Colonic mucosa (tissue), 4 donors: ENCODE results near the gene POLQ. TPM values are rescaled to one million over a fixed set of nuclear protein-coding genes. Genes with fewer than 3 reads are reported as not detected.

ENCODE experiments used
- DNase-seq: peaks from one replicate; pipeline ENCODE4 v3.0.0-alpha.2; 2020
- H3K27ac ChIP-seq: fragments of 200-600 bp; one replicate; pipeline ENCODE4 v1.8.0; 2021
- H3K27me3 ChIP-seq: fragments of 200-600 bp; one replicate; pipeline ENCODE4 v1.8.0; 2021
- H3K36me3 ChIP-seq: fragments of 200-600 bp; one replicate; pipeline ENCODE4 v1.8.0; 2021
- H3K4me1 ChIP-seq: fragments of 200-600 bp; one replicate; pipeline ENCODE4 v1.8.0; 2021; ENCODE audit warnings: mild to moderate bottlenecking
- H3K4me3 ChIP-seq: fragments of 200-600 bp; one replicate; pipeline ENCODE4 v1.8.0; 2021
- H3K9ac ChIP-seq, 2 donors: one replicate each; pipeline ENCODE4 v1.7.0; 2013; ENCODE audit warnings: control low read depth in 2 of 2, low read depth in 2 of 2, low read length in 2 of 2
- H3K9me3 ChIP-seq: fragments of 200-600 bp; one replicate; pipeline ENCODE4 v1.8.0; 2021
- CTCF ChIP-seq: fragments of 200-600 bp; IDR thresholded peaks from one replicate; pipeline ENCODE4 v1.8.0; 2022; ENCODE audit warnings: antibody characterized with exemption, mild to moderate bottlenecking
- intact Hi-C: fragments of 100-400 bp; cut with DNase I; formaldehyde crosslinking; loops from one replicate; pipeline ENCODE4 v1.14.1; 2022
- total RNA-seq, 2 donors: library from RNA; stranded (reverse); fragmentation: NEBNext Ultra II Directional in 1 of 2; extraction: Animal tissue kit (Norgen Biotek cat#: 25700) in 1 of 2; gene quantifications; one replicate each; pipeline ENCODE4 v1.2.1, GENCODE V29; 2021
- donor health status: healthy.
- donor health status: DM: no; HTN: no; CAD: no.
- donor health status: DM: no; HTN: no; CAD: no.

POLQ gene
- total RNA-seq, 2 donors from 2014 or later = 2.9 to 12.5 TPM

GRCh38 chr3:121493431-121493830 lies 52.4 kb downstream of the POLQ start:
- no peak for DNase-seq
- Histone ChIP-seq H3K9me3 (no peaks in the 10 kb centered on the region), H3K9ac (no peak overlapping the region), H3K27me3 (no peaks in the 10 kb centered on the region), H3K4me3 (no peak overlapping the region), H3K36me3 (no peaks in the 10 kb centered on the region), H3K4me1 (no peaks in the 10 kb centered on the region), H3K27ac (no peak overlapping the region)
- TF ChIP-seq CTCF = no peak
- intact Hi-C loops = no loop called here

GRCh38 chr3:121491683-121492320 lies 54.0 kb downstream of the POLQ start:
- Histone ChIP-seq H3K27ac (no peak overlapping the region), H3K4me3 (no peak overlapping the region), H3K4me1 (no peaks in the 10 kb centered on the region), H3K27me3 (no peaks in the 10 kb centered on the region), H3K36me3 (no peaks in the 10 kb centered on the region), H3K9ac (no peak overlapping the region), H3K9me3 (no peaks in the 10 kb centered on the region)
- intact Hi-C loops = no loop called here
- no peak for DNase-seq
- TF ChIP-seq CTCF = no peak

- intact Hi-C loops = no loop called here
- no peak for DNase-seq
- TF ChIP-seq CTCF = no peak
- H3K4me3 ChIP-seq = no peak overlapping the region
- H3K9ac ChIP-seq = no peak overlapping the region
- H3K27ac ChIP-seq = no peak overlapping the region
- H3K9me3 ChIP-seq = no peaks in the 10 kb centered on the region
- H3K4me1 ChIP-seq = no peaks in the 10 kb centered on the region
- no peaks in the 10 kb centered on the region for H3K36me3 ChIP-seq
- H3K27me3 ChIP-seq = no peaks in the 10 kb centered on the region
Measured at GRCh38 chr3:121490161-121490560, 55.6 kb downstream of the POLQ start.

GRCh38 chr3:121488628-121489027 lies 57.2 kb downstream of the POLQ start:
- H3K9ac ChIP-seq = no peak overlapping the region
- no peaks in the 10 kb centered on the region for H3K36me3 ChIP-seq
- no peak for TF ChIP-seq CTCF

GRCh38 chr3:121483290-121483689 lies 62.5 kb downstream of the POLQ start:
- Histone ChIP-seq H3K4me1 (no peaks in the 10 kb centered on the region), H3K9ac (no peak overlapping the region), H3K4me3 (no peak overlapping the region), H3K27ac (no peak overlapping the region), H3K36me3 (no peaks in the 10 kb centered on the region), H3K27me3 (no peaks in the 10 kb centered on the region), H3K9me3 (no peaks in the 10 kb centered on the region)
- intact Hi-C loops = no loop called here
- no peak for DNase-seq
- TF ChIP-seq CTCF = no peak

More at GRCh38 chr3:121488628-121489027, 57.2 kb downstream of the POLQ start:
- no peaks in the 10 kb centered on the region for H3K4me1 ChIP-seq
- no peaks in the 10 kb centered on the region for H3K9me3 ChIP-seq
- no peak for DNase-seq
- no peak overlapping the region for H3K27ac ChIP-seq
- intact Hi-C loops = no loop called here
- no peak overlapping the region for H3K4me3 ChIP-seq
- H3K27me3 ChIP-seq = no peaks in the 10 kb centered on the region
